Astrocyte of the hippocampus (primary cell): ENCODE measurements around the gene AQP11.

Experiments
- DNase-seq: peaks from one replicate; pipeline ENCODE4 v3.0.0; 2011; ENCODE audit warnings: low read depth, low spot score

Gene AQP11

GRCh38 chr11:77658213-77659013, 68.7 kb downstream of the AQP11 start:
- DNase-seq, result no peak
